Stimulated activated naive B cell treated with anti-CD40 and anti-IgM and Interleukin-4, amounts not matched to agents 10 μg/mL and 1 μg/mL and 100 μg/mL, for 72 hours (primary cell): ENCODE results near the gene CD1C.
"Not testable (repeated sequence)": the region's sequence is repeated elsewhere in the genome, so short reads cannot be mapped to it uniquely, and the experiment has no call there.

Experiments used
- ATAC-seq, 2 donors: fragments of 150-1000 bp; cut with Tn5 transposase; replicated peaks; 2 replicates each; pipeline ENCODE4 v1.10.0; 2021; ENCODE audit warnings: moderate library complexity in 1 of 2
- DNase-seq: peaks from one replicate; pipeline ENCODE4 v3.0.0; 2021
- H3K27ac Mint-ChIP-seq: one replicate; pipeline ENCODE4 v1.8.0; 2022; ENCODE audit warnings: mild to moderate bottlenecking, mixed read lengths
- H3K27me3 Mint-ChIP-seq, 2 donors: one replicate each; pipeline ENCODE4 v1.8.0; 2022; ENCODE audit warnings: mixed read lengths in 2 of 2
- H3K36me3 Mint-ChIP-seq, 2 donors: one replicate each; pipeline ENCODE4 v1.8.0; 2022; ENCODE audit warnings: mixed read lengths in 2 of 2, mild to moderate bottlenecking in 1 of 2
- H3K4me1 Mint-ChIP-seq, 2 donors: one replicate each; pipeline ENCODE4 v1.8.0; 2022; ENCODE audit warnings: mixed read lengths in 2 of 2, mild to moderate bottlenecking in 1 of 2
- H3K4me3 Mint-ChIP-seq, 2 donors: one replicate each; pipeline ENCODE4 v1.8.0; 2022; ENCODE audit warnings: mild to moderate bottlenecking in 2 of 2, mixed read lengths in 2 of 2, moderate library complexity in 1 of 2
- H3K9me3 Mint-ChIP-seq, 2 donors: one replicate each; pipeline ENCODE4 v1.8.0; 2022; ENCODE audit warnings: mixed read lengths in 2 of 2, mild to moderate bottlenecking in 1 of 2

CD1C gene

DNA sequence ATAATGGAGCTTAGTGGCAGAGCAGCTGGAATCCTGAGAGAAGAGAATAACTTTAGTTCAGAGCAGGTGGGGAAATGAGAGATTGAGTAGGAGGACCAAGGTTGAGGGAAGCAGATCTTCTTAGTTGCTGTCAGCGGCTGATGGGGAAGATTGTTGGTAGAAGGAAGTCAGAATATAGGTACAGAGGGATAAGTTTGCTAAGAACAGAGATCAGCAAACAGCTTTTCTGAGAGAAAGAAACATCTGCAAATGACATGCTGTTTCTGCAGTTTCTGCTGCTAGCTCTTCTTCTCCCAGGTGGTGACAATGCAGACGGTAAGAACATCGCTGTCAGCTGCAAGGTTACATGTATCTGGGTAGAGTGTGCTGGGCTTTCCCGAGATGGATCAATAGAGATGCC is at the start of gene CD1C:
Gene CD1C (plus strand): TSS at position 113 of the 400 bp plus-strand sequence. CDS start 142 bp downstream, at position 255.
- peaks cover 2% of the 10 kb centered on the region in 2 donors for H3K36me3 Mint-ChIP-seq
- no peaks in the 10 kb centered on the region for H3K9me3 Mint-ChIP-seq
- no peaks in the 10 kb centered on the region for H3K27me3 Mint-ChIP-seq
- DNase-seq = no peak
- H3K4me3 Mint-ChIP-seq = no peak within 1 kb of the TSS
- no peak within 1 kb of the TSS for H3K27ac Mint-ChIP-seq
- no peak for ATAC-seq
- peaks cover 30 to 33% of the 10 kb centered on the region in 2 donors for H3K4me1 Mint-ChIP-seq

DNA sequence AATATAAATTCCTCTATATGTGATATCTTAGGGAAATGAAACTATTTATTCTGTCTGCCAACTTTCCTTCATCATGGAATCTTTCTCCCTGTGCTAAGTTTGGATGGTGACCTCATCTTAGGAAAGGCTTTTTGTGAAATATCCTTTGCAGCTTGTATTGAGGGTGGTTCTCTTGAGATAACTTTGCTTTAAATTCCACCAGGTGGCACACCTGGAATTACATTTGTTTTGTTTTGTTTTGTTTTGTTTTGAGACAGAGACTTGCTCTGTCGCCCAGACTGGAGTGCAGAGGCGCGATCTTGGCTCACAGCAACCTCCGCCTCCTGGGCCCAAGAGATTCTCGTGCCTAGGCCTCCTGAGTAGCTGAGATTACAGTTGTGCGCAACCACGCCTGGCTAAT is 43.1 kb upstream of the CD1C start:
- Mint-ChIP-seq H3K4me1 (peaks cover 35 to 48% of the 10 kb centered on the region in 2 donors), H3K27ac (no peak overlapping the region), H3K36me3 (peaks cover 3 to 5% of the 10 kb centered on the region in 2 donors), H3K4me3 (no peak overlapping the region), H3K27me3 (no peaks in the 10 kb centered on the region), H3K9me3 (no peaks in the 10 kb centered on the region)
- ATAC-seq (peak; percentile 20 to 60), DNase-seq (peak; percentile 21)

DNA sequence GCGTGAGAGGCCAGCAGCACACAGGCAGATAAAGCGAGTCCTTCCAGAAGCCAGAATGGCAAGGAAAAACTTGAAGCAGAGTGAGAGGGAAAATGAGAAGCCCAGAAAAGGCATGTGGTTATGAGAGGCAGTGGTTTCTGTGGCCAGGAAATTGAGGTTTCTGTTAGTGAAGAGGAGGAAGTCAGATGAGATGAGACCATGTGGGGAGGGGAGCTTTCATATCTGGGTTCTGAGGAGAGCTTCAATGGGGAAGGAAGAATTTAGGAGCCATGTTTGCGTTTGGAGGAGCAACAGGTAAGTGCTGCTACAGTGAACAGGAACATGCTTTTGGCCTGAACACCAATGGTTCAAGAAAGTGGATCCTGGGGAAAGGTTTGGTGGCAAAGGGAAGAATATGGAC is 41.6 kb upstream of the CD1C start:
- peaks cover 35 to 48% of the 10 kb centered on the region in 2 donors for H3K4me1 Mint-ChIP-seq
- peak overlapping the region; percentile 72 for H3K27ac Mint-ChIP-seq
- H3K27me3 Mint-ChIP-seq = no peaks in the 10 kb centered on the region
- no peaks in the 10 kb centered on the region for H3K9me3 Mint-ChIP-seq
- ATAC-seq (peak; percentile 80 to 86), DNase-seq (peak; percentile 46)
- H3K36me3 Mint-ChIP-seq = peaks cover 3 to 5% of the 10 kb centered on the region in 2 donors
- H3K4me3 Mint-ChIP-seq = peak overlapping the region; percentile 1 to 43

DNA sequence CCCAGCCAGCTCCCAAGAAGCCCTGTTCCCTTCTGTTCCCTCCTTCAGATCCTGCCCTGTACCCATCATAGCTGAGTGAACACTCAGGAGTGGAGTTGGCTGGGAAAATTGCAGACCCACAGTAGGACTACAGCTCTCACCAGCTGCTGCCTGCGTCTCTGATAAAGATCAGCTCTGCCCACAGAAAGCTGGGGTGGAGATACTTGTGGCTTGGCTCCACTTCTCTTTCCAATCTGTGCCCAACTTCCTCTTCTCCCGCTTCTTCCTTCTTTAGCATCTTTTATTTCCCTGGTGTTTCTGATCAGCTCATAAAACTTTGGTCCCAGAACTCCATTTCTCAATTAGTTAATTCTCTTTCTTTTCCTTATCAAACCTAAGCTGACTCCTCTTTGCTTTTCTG is 41.0 kb upstream of the CD1C start:
- Mint-ChIP-seq H3K36me3 (peaks cover 3 to 5% of the 10 kb centered on the region in 2 donors), H3K4me1 (peaks cover 33 to 48% of the 10 kb centered on the region in 2 donors), H3K9me3 (no peaks in the 10 kb centered on the region), H3K27ac (peak overlapping the region; percentile 91), H3K4me3 (peak overlapping the region; percentile 0 to 15), H3K27me3 (no peaks in the 10 kb centered on the region)
- no peak for DNase-seq
- no peak for ATAC-seq

DNA sequence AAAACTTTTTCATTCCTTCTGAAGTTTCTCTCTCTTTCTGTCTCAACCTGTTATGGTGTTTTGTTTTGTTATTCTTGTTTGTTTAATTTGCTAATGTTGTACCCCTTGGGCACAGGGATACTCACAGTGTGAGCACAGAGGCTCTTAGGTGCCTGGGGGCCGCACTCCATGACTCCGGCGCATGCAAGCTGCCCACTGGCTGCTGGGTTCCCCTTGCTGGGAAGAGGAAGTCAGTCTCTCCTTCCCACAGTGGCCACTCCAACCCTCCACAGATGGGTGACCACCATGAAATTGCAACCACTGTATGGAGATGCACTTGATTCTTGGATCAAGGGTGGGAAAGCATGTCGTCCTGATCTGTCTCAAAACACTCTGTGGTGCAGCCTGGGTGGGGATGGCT is 40.1 kb upstream of the CD1C start:
- DNase-seq (no peak), ATAC-seq (no peak)
- Mint-ChIP-seq H3K9me3 (no peaks in the 10 kb centered on the region), H3K36me3 (peaks cover 3 to 5% of the 10 kb centered on the region in 2 donors), H3K27me3 (no peaks in the 10 kb centered on the region), H3K27ac (peak overlapping the region; percentile 75), H3K4me1 (peaks cover 33 to 48% of the 10 kb centered on the region in 2 donors), H3K4me3 (no peak overlapping the region)

DNA sequence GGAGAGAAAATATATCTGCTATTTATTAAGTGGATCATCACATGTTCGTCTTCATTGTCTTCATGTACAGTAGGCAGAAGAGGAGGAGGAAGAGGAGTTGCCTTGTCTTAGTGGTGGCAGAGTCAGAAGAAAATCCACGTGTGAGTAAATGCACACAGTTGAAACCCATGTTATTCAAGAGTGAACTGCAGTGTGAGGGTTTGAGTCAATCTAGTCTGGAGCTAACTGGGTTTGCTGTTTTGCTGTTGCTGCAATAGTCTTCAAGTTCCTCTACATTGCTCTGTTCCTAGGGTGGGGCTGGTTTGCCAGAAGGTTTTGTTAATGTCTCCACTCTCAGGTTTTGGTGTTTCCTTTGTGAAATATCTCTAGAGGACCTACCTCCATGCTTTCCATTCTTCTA is 38.6 kb upstream of the CD1C start:
- Mint-ChIP-seq H3K9me3 (no peaks in the 10 kb centered on the region), H3K27me3 (no peaks in the 10 kb centered on the region), H3K36me3 (peaks cover 3 to 5% of the 10 kb centered on the region in 2 donors), H3K4me1 (peaks cover 33 to 48% of the 10 kb centered on the region in 2 donors), H3K27ac (no peak overlapping the region), H3K4me3 (no peak overlapping the region)
- no peak for ATAC-seq
- DNase-seq = no peak

DNA sequence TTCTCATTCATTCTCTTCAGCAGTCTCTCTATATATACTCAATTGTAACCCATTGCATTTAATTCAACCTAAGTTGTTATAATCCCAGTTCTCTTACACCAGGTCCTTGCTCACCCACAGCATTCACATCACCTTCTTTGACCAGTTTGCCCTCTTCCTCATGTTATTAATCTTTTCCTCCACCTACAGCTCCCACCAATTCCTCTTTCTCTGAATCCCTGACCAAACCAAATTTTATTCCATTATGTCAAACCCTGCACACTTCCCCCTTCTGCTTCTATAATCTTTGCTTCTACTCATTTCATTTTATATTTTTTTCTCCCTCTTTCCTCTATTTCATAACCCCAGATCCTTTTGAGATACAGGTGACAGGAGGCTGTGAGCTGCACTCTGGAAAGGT is 34.1 kb upstream of the CD1C start:
- DNase-seq = no peak
- Mint-ChIP-seq H3K36me3 (peaks cover 4 to 12% of the 10 kb centered on the region in 2 donors), H3K4me1 (peaks cover 13 to 23% of the 10 kb centered on the region in 2 donors), H3K4me3 (no peak overlapping the region), H3K27me3 (no peaks in the 10 kb centered on the region), H3K27ac (no peak overlapping the region), H3K9me3 (no peaks in the 10 kb centered on the region)
- ATAC-seq = peak; percentile 29 to 35

DNA sequence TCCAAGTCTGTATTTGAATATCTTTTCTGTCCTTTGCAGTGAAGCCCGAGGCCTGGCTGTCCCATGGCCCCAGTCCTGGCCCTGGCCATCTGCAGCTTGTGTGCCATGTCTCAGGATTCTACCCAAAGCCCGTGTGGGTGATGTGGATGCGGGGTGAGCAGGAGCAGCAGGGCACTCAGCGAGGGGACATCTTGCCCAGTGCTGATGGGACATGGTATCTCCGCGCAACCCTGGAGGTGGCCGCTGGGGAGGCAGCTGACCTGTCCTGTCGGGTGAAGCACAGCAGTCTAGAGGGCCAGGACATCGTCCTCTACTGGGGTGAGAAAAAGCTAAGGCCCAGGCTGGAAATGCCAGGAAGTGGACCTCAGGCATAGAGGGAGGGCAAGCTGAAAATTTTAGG is 33.0 kb upstream of the CD1C start:
- H3K9me3 Mint-ChIP-seq, H3K27me3 Mint-ChIP-seq, H3K4me3 Mint-ChIP-seq, DNase-seq, H3K27ac Mint-ChIP-seq: not testable (repeated sequence)
- Mint-ChIP-seq H3K4me1 (peaks cover 13 to 20% of the 10 kb centered on the region in 2 donors), H3K36me3 (peaks cover 4 to 12% of the 10 kb centered on the region in 2 donors)
- ATAC-seq = peak in 1 of 2 donors; percentile 12

DNA sequence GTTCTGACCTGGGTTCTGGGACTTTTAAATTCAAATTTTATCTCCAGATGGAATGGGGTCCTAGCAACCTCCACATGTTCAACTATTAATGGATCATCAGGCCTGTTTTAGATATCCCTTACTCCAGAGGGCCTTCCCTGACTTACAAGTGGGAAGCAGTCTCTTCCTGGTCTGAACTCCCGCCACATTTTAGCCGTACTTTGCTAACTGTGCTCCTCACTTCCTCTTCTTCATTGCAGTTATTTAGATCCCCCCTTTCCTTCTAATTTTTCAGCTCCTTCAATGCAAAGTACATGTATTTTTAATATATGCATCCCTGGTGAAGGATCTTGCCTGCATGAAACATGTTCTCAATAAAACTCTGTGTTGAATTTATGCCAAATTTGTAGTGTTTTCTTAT is 31.8 kb upstream of the CD1C start:
- Mint-ChIP-seq H3K27ac (no peak overlapping the region), H3K27me3 (no peaks in the 10 kb centered on the region), H3K4me3 (no peak overlapping the region), H3K36me3 (peaks cover 4 to 12% of the 10 kb centered on the region in 2 donors), H3K9me3 (no peaks in the 10 kb centered on the region), H3K4me1 (peaks cover 16 to 22% of the 10 kb centered on the region in 2 donors)
- ATAC-seq (no peak), DNase-seq (no peak)

DNA sequence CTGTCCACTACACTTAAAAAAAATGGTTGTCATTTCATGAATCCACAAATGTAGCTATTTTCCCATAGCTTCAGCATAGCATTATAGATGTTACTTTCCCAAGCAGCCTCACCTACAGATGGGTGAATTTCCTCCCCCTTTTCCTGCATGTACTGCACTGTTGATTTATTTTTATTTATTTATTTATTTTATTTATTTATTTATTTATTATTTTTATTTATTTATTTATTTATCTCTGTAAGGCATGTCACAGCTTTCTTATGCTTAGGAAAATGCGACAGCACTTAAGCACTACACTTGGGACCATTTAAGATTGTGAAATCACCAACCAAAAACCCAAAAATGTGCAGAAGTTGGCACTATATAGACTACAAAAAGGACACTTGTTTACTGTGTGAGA is 30.6 kb upstream of the CD1C start:
- Mint-ChIP-seq H3K4me1 (peaks cover 16 to 24% of the 10 kb centered on the region in 2 donors), H3K4me3 (no peak overlapping the region), H3K9me3 (no peaks in the 10 kb centered on the region), H3K27me3 (no peaks in the 10 kb centered on the region), H3K27ac (no peak overlapping the region), H3K36me3 (peaks cover 4 to 12% of the 10 kb centered on the region in 2 donors)
- no peak for DNase-seq
- no peak for ATAC-seq

DNA sequence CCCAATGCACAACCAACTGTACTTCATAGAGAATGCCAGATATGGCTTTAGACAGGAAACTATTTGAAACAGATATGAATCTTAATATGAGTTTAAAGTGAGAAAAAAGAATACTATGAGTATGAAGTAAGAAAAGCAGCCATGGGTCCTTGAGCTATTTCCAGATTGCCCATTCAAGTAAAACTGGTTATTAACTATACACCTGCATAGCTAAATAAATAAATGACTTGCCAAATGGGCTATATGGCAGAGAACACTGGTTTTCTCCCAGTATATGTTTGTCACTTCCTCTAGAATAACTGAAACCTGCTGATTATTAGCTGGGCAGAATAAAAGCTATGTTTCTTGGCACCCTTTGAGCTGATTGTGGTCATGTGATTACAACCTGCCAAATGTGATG is 17.0 kb upstream of the CD1C start:
- ATAC-seq = no peak
- H3K9me3 Mint-ChIP-seq = peaks cover under 1 to 3% of the 10 kb centered on the region in 2 donors
- no peak for DNase-seq
- no peak overlapping the region for H3K4me3 Mint-ChIP-seq
- H3K27ac Mint-ChIP-seq = peak overlapping the region; percentile 25
- H3K27me3 Mint-ChIP-seq = no peaks in the 10 kb centered on the region
- H3K36me3 Mint-ChIP-seq = peaks cover under 1 to 5% of the 10 kb centered on the region in 2 donors
- peaks cover 15 to 37% of the 10 kb centered on the region in 2 donors for H3K4me1 Mint-ChIP-seq

DNA sequence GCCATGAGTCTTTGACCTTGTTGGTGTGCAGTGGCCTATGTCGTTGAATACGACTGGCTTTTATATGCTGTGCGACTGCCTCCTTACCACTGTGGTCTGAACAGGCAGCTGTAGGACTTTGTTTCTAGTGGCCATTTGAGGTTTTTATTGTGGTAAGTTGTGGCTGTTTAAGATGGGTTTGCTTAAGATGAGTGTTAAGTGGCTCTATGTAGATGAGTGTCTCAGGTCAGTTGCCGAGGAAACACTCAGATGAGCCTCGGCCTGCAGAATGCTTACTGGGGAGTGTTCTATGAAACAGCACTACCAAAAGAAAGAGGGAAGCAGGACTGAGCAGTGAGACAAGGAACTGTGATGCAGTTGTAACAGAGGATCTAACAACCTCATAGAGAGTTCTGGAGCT is 14.9 kb upstream of the CD1C start:
- peaks cover 15 to 44% of the 10 kb centered on the region in 2 donors for H3K4me1 Mint-ChIP-seq
- peak overlapping the region; percentile 3 to 47 for H3K4me3 Mint-ChIP-seq
- peaks cover 6 to 7% of the 10 kb centered on the region in 2 donors for H3K36me3 Mint-ChIP-seq
- DNase-seq (no peak), ATAC-seq (peak; percentile 94 to 98)
- H3K27ac Mint-ChIP-seq = peak overlapping the region; percentile 85
- peaks cover 3 to 6% of the 10 kb centered on the region in 2 donors for H3K9me3 Mint-ChIP-seq
- no peaks in the 10 kb centered on the region for H3K27me3 Mint-ChIP-seq

DNA sequence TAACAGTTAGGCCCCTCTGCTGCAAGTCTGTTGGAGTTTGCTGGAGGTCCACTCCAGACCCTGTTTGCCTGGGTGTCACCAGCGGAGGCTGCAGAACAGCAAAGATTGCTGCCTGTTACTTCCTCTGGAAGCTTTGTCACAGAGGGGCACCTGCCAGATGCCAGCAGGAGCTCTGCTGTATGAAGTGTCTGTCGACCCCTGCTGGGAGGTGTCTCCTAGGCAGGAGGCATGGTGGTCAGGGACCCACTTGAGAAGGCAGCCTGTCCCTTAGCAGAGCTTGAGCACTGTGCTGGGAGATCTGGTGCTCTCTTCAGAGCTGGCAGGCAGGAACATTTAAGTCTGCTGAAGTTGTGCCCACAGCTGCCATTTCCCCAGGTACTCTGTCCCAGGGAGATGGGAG is 7.3 kb upstream of the CD1C start:
- peak overlapping the region; percentile 37 to 51 for H3K4me3 Mint-ChIP-seq
- not testable (repeated sequence) for ATAC-seq, H3K27me3 Mint-ChIP-seq, DNase-seq
- peaks cover 9 to 14% of the 10 kb centered on the region in 2 donors for H3K9me3 Mint-ChIP-seq
- peaks cover 17 to 24% of the 10 kb centered on the region in 2 donors for H3K36me3 Mint-ChIP-seq
- peak overlapping the region; percentile 39 for H3K27ac Mint-ChIP-seq
- peaks cover 45 to 66% of the 10 kb centered on the region in 2 donors for H3K4me1 Mint-ChIP-seq

DNA sequence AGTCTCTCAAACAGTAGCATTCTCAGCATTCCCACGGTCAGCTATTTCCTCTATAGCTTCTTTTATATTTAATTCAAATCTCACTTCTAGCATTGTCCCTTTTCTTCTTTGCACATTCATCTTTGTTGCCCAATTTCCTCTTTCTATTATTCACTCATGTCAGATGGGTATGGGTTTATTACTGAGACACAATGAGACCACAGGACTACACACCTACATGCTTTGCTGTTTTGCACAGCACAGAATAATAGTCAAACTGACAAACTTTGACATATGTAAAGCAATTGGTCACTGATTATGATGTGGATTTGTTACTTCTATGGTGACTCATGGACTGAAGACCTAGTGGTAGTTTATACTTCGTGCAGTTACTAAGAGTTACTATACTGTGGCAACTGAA is 5.8 kb upstream of the CD1C start:
- peak overlapping the region; percentile 5 for H3K27ac Mint-ChIP-seq
- peaks cover 11 to 18% of the 10 kb centered on the region in 2 donors for H3K36me3 Mint-ChIP-seq
- peaks cover 4 to 11% of the 10 kb centered on the region in 2 donors for H3K9me3 Mint-ChIP-seq
- peaks cover 49 to 68% of the 10 kb centered on the region in 2 donors for H3K4me1 Mint-ChIP-seq
- peak overlapping the region; percentile 14 to 52 for H3K4me3 Mint-ChIP-seq
- H3K27me3 Mint-ChIP-seq = no peaks in the 10 kb centered on the region
- ATAC-seq (peak; percentile 45 to 48), DNase-seq (no peak)

DNA sequence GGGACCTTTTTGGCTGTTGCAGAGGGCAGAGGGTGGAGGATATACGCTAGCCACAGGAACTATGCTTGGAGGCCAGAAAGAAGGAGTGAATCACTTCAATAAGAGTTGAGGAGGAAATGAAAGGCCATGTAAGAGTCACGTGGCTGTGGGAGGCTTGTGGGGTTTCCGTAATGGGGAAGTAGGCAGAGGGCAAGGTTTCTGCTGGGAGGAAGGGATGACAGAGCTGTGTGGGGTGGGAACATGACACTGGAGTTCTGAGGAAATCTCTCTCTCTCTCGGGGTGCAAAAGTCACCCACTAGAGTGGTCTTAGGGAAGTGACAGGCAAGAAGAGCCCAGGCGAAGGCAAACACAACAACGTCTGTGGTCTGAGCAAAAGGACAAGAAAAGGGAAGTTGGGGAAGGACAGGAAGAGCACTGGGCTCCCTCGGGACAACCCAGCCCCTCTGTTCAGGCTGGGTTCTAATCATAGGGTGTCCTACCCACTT is 3.9 kb upstream of the CD1C start:
- Mint-ChIP-seq H3K36me3 (peaks cover 11 to 17% of the 10 kb centered on the region in 2 donors), H3K27ac (peak overlapping the region; percentile 97), H3K4me3 (peak overlapping the region; percentile 64 to 69), H3K27me3 (no peaks in the 10 kb centered on the region), H3K4me1 (peaks cover 49 to 66% of the 10 kb centered on the region in 2 donors), H3K9me3 (peaks cover 3 to 11% of the 10 kb centered on the region in 2 donors)
- DNase-seq (peak; percentile 88), ATAC-seq (peak; percentile 70 to 79)
